Trophoblast cell (in vitro differentiated cells and primary cell): Measurements from ENCODE around the gene TRIM6.
"Not testable (repeated sequence)": the region's sequence is repeated elsewhere in the genome, so short reads cannot be mapped to it uniquely, and the experiment has no call there.

Source experiments
- DNase-seq, 2 donors: peaks; one replicate each; pipeline ENCODE4 v3.0.0-alpha.2; 2016
- H2AFZ ChIP-seq: 2 replicates; pipeline ENCODE4 v1.6.1; 2013; ENCODE audit warnings: low read length, moderate library complexity, mild to moderate bottlenecking; ENCODE audit not compliant: insufficient read depth, poor library complexity
- H2AK5ac ChIP-seq: 2 replicates; pipeline ENCODE4 v1.6.1; 2013; ENCODE audit warnings: mild to moderate bottlenecking, low read length
- H2BK120ac ChIP-seq: 2 replicates; pipeline ENCODE4 v1.6.1; 2013; ENCODE audit warnings: low read length, mild to moderate bottlenecking, moderate library complexity; ENCODE audit not compliant: insufficient read depth, poor library complexity
- H2BK12ac ChIP-seq: 2 replicates; pipeline ENCODE4 v1.6.1; 2013; ENCODE audit warnings: mild to moderate bottlenecking, low read length, moderate library complexity
- H2BK5ac ChIP-seq: 2 replicates; pipeline ENCODE4 v1.6.1; 2013; ENCODE audit warnings: low read length, low read depth, moderate library complexity, mild to moderate bottlenecking; ENCODE audit not compliant: poor library complexity
- H3K14ac ChIP-seq: 2 replicates; pipeline ENCODE4 v1.6.1; 2013; ENCODE audit warnings: mild to moderate bottlenecking, low read length
- H3K18ac ChIP-seq: 2 replicates; pipeline ENCODE4 v1.6.1; 2013; ENCODE audit warnings: mild to moderate bottlenecking, low read length
- H3K23ac ChIP-seq: 2 replicates; pipeline ENCODE4 v1.6.1; 2013; ENCODE audit warnings: low read length
- H3K27ac ChIP-seq: 2 replicates; pipeline ENCODE4 v1.5.1; 2013; ENCODE audit warnings: low read depth, mild to moderate bottlenecking, inconsistent platforms, low read length, moderate library complexity
- H3K27me3 ChIP-seq: 2 replicates; pipeline ENCODE4 v1.6.1; 2013; ENCODE audit warnings: inconsistent platforms, mild to moderate bottlenecking, low read length, moderate library complexity; ENCODE audit not compliant: insufficient read depth
- H3K36me3 ChIP-seq, 2 experiments: 1 replicate in 1 of 2; 2 replicates in 1 of 2; pipeline ENCODE4 v1.6.1; 2013; ENCODE audit warnings: low read length in 2 of 2, mild to moderate bottlenecking in 2 of 2, moderate library complexity in 1 of 2; ENCODE audit not compliant: insufficient read depth in 2 of 2, control insufficient read depth in 1 of 2
- H3K4ac ChIP-seq: 2 replicates; pipeline ENCODE4 v1.6.1; 2013; ENCODE audit warnings: low read depth, mild to moderate bottlenecking, low read length, moderate library complexity
- H3K4me1 ChIP-seq, 2 experiments: 1 replicate in 1 of 2; 2 replicates in 1 of 2; pipeline ENCODE4 v1.6.1; 2013; ENCODE audit warnings: low read length in 2 of 2, mild to moderate bottlenecking in 2 of 2, moderate library complexity in 1 of 2; ENCODE audit not compliant: insufficient read depth in 2 of 2, control insufficient read depth in 1 of 2
- H3K4me2 ChIP-seq: 2 replicates; pipeline ENCODE4 v1.6.1; 2013; ENCODE audit warnings: inconsistent platforms, mild to moderate bottlenecking, low read length, moderate library complexity
- H3K4me3 ChIP-seq: 2 replicates; pipeline ENCODE4 v1.5.1; 2013; ENCODE audit warnings: mild to moderate bottlenecking, low read depth, low read length, inconsistent platforms
- H3K79me1 ChIP-seq: one replicate; pipeline ENCODE4 v1.6.1; 2013; ENCODE audit warnings: low read length
- H3K79me2 ChIP-seq: 2 replicates; pipeline ENCODE4 v1.6.1; 2013; ENCODE audit warnings: low read length, mild to moderate bottlenecking; ENCODE audit not compliant: control insufficient read depth, insufficient read depth, poor library complexity
- H3K9ac ChIP-seq: 2 replicates; pipeline ENCODE4 v1.6.1; 2013; ENCODE audit warnings: mild to moderate bottlenecking, low read length
- H3K9me3 ChIP-seq: 2 replicates; pipeline ENCODE4 v1.6.1; 2013; ENCODE audit warnings: low read depth, mild to moderate bottlenecking, control low read depth, inconsistent platforms, low read length; ENCODE audit not compliant: insufficient read depth
- H4K12ac ChIP-seq: 2 replicates; pipeline ENCODE4 v1.6.1; 2013; ENCODE audit warnings: low read depth, mild to moderate bottlenecking, low read length, moderate library complexity
- H4K8ac ChIP-seq: 2 replicates; pipeline ENCODE4 v1.6.1; 2013; ENCODE audit warnings: low read depth, mild to moderate bottlenecking, low read length, moderate library complexity
- H4K91ac ChIP-seq: one replicate; pipeline ENCODE4 v1.6.1; 2013; ENCODE audit warnings: low read depth, mild to moderate bottlenecking, low read length, moderate library complexity
- WGBS: extraction: QIAGEN DNeasy Blood & Tissue Kit; methylation state at CpG from one replicate; pipeline ENCODE4 v1.1.7; 2013; ENCODE audit warnings: missing lambda C conversion rate; ENCODE audit not compliant: insufficient read length, insufficient coverage; ENCODE audit errors: extremely low coverage; 5-methylcytosine and 5-hydroxymethylcytosine counted together

The TRIM6 gene

GRCh38 chr11:5602791-5603190 is 6.4 kb downstream of the TRIM6 start:
- not testable (repeated sequence) for H2AK5ac ChIP-seq, H3K79me1 ChIP-seq, H3K4me3 ChIP-seq, H2BK120ac ChIP-seq, H3K14ac ChIP-seq, H3K9me3 ChIP-seq, H3K4ac ChIP-seq, H3K27ac ChIP-seq, H3K23ac ChIP-seq, H4K91ac ChIP-seq, H3K18ac ChIP-seq, H3K27me3 ChIP-seq, H3K9ac ChIP-seq, H2AFZ ChIP-seq, H4K12ac ChIP-seq, H3K4me2 ChIP-seq, H2BK12ac ChIP-seq, H3K36me3 ChIP-seq, H2BK5ac ChIP-seq, H3K79me2 ChIP-seq, H4K8ac ChIP-seq
- DNase-seq, result peak; percentile 22 to 49
- peaks cover 18 to 26% of the 10 kb centered on the region in 2 experiments for H3K4me1 ChIP-seq
- WGBS, result no CpG with 5 or more reads among the region's 4 CpGs

GRCh38 chr11:5603326-5603725 is 6.9 kb downstream of the TRIM6 start:
- no peak overlapping the region for H3K4me3 ChIP-seq
- H2BK120ac ChIP-seq, result peak overlapping the region; percentile 67
- H3K9me3 ChIP-seq, result no peaks in the 10 kb centered on the region
- peak overlapping the region; percentile 23 for H2BK5ac ChIP-seq
- DNase-seq, result no peak
- H3K23ac ChIP-seq, result no peak overlapping the region
- H4K12ac ChIP-seq, result peak overlapping the region; percentile 60
- H3K4me2 ChIP-seq, result no peak overlapping the region
- peaks cover 3% of the 10 kb centered on the region for H3K79me1 ChIP-seq
- no CpG with 5 or more reads among the region's 8 CpGs for WGBS
- peak overlapping the region; percentile 91 for H2BK12ac ChIP-seq
- peaks cover 0 to 4% of the 10 kb centered on the region in 2 experiments for H3K36me3 ChIP-seq
- H3K4me1 ChIP-seq, result peaks cover 15 to 23% of the 10 kb centered on the region in 2 experiments
- H4K91ac ChIP-seq, result peak overlapping the region; percentile 82
- peaks cover 4% of the 10 kb centered on the region for H3K79me2 ChIP-seq
- no peak overlapping the region for H3K9ac ChIP-seq
- H2AFZ ChIP-seq, result no peak overlapping the region
- H2AK5ac ChIP-seq, result peak overlapping the region; percentile 90
- peak overlapping the region; percentile 90 for H3K18ac ChIP-seq
- H4K8ac ChIP-seq, result no peak overlapping the region
- no peaks in the 10 kb centered on the region for H3K27me3 ChIP-seq
- H3K4ac ChIP-seq, result peak overlapping the region; percentile 56
- H3K27ac ChIP-seq, result no peak overlapping the region
- H3K14ac ChIP-seq, result peak overlapping the region; percentile 88

- H3K79me2 ChIP-seq, result peaks cover 4% of the 10 kb centered on the region
- no peak overlapping the region for H2AK5ac ChIP-seq
- H3K27me3 ChIP-seq, result no peaks in the 10 kb centered on the region
- no peak overlapping the region for H4K12ac ChIP-seq
- H4K8ac ChIP-seq, result no peak overlapping the region
- H3K23ac ChIP-seq, result no peak overlapping the region
- WGBS, result no CpG with 5 or more reads among the region's 4 CpGs
- H2BK12ac ChIP-seq, result no peak overlapping the region
- H4K91ac ChIP-seq, result no peak overlapping the region
- H3K14ac ChIP-seq, result no peak overlapping the region
- no peak overlapping the region for H3K4me2 ChIP-seq
- DNase-seq, result peak; percentile 94 to 96
- no peak overlapping the region for H2BK5ac ChIP-seq
- no peak overlapping the region for H3K4me3 ChIP-seq
- no peak overlapping the region for H3K9ac ChIP-seq
- H3K9me3 ChIP-seq, result no peaks in the 10 kb centered on the region
- no peak overlapping the region for H3K4ac ChIP-seq
- peaks cover 15 to 23% of the 10 kb centered on the region in 2 experiments for H3K4me1 ChIP-seq
- no peak overlapping the region for H2BK120ac ChIP-seq
- H3K27ac ChIP-seq, result peak overlapping the region; percentile 61
- H3K36me3 ChIP-seq, result peaks cover 0 to 10% of the 10 kb centered on the region in 2 experiments
- peaks cover 3% of the 10 kb centered on the region for H3K79me1 ChIP-seq
- no peak overlapping the region for H2AFZ ChIP-seq
- H3K18ac ChIP-seq, result no peak overlapping the region
Measured at GRCh38 chr11:5604896-5605295, 8.5 kb downstream of the TRIM6 start.

- peak overlapping the region; percentile 41 for H2BK120ac ChIP-seq
- H4K8ac ChIP-seq, result no peak overlapping the region
- no peak overlapping the region for H2BK12ac ChIP-seq
- peak overlapping the region; percentile 41 for H3K18ac ChIP-seq
- no peak overlapping the region for H3K4me3 ChIP-seq
- H3K4ac ChIP-seq, result peak overlapping the region; percentile 35
- no peak overlapping the region for H3K23ac ChIP-seq
- no CpG with 5 or more reads among the region's 5 CpGs for WGBS
- no peak overlapping the region for H2AFZ ChIP-seq
- H2AK5ac ChIP-seq, result no peak overlapping the region
- peaks cover 3% of the 10 kb centered on the region for H3K79me1 ChIP-seq
- no peak overlapping the region for H3K14ac ChIP-seq
- no peaks in the 10 kb centered on the region for H3K27me3 ChIP-seq
- H3K4me2 ChIP-seq, result no peak overlapping the region
- no peak for DNase-seq
- H3K9ac ChIP-seq, result no peak overlapping the region
- H3K9me3 ChIP-seq, result no peaks in the 10 kb centered on the region
- H3K36me3 ChIP-seq, result peaks cover 2 to 20% of the 10 kb centered on the region in 2 experiments
- peaks cover 4% of the 10 kb centered on the region for H3K79me2 ChIP-seq
- H4K12ac ChIP-seq, result no peak overlapping the region
- H4K91ac ChIP-seq, result no peak overlapping the region
- H3K4me1 ChIP-seq, result peaks cover 15 to 23% of the 10 kb centered on the region in 2 experiments
- H2BK5ac ChIP-seq, result no peak overlapping the region
- no peak overlapping the region for H3K27ac ChIP-seq
Measured at GRCh38 chr11:5605849-5606248, 9.4 kb downstream of the TRIM6 start.
